HepG2 (cell line): Measurements from ENCODE around the gene OR52A1. TPM values are rescaled to one million over a fixed set of nuclear protein-coding genes. Genes with fewer than 3 reads are reported as not detected.

Source experiments
- ATAC-seq: fragments of 200-7000 bp; cut with Tn5 transposase; 3 replicates; pipeline ENCODE4 v1.9.1; 2020; ENCODE audit warnings: mild to moderate bottlenecking, moderate library complexity
- BruUV-seq: library from RNA; stranded (reverse); fragments of 400-500 nt; replicated peaks from 2 replicates; lab custom pipeline; 2021; lab: Mats Ljungman, UMichigan
- CTCF ChIA-PET: fragments of 300-600 bp; formaldehyde crosslinking; extraction: SDS; loops from one replicate; lab custom pipeline; 2021; ENCODE audit warnings: low total read pairs, inconsistent platforms, low intra/inter-chr PET ratio; lab: Yijun Ruan, JAX
- POLR2A ChIA-PET: fragments of 350-600 bp; sonication (Branson Sonifier 250); formaldehyde crosslinking; loops from one replicate; lab custom pipeline; 2020; ENCODE audit warnings: antibody characterized with exemption, inconsistent platforms; lab: Yijun Ruan, JAX
- DNase-seq: peaks from one replicate; pipeline ENCODE4 v3.0.0-alpha.2; 2015; ENCODE audit warnings: low spot score
- FAIRE-seq: peaks from 3 replicates; lab custom pipeline; 2011; peaks lifted over from hg19 to GRCh38; lab: Jason Lieb, UNC
- H2AFZ ChIP-seq: one replicate; pipeline ENCODE4 v1.6.1; 2011; ENCODE audit warnings: low read length, inconsistent platforms
- H3K27ac ChIP-seq: fragments of 300-600 bp; 3 replicates; pipeline ENCODE4 v1.8.0; 2011; ENCODE audit warnings: mixed run types, mild to moderate bottlenecking, mixed read lengths, low read length, inconsistent platforms; ENCODE audit not compliant: insufficient read depth; ENCODE audit errors: extremely low read length
- H3K27me3 ChIP-seq, 2 experiments: fragments of 200-600 bp in 1 of 2; 2 replicates in 1 of 2; 3 replicates in 1 of 2; pipeline versions ENCODE4 v1.6.0 to v1.8.0; 2011; ENCODE audit warnings: low read length in 2 of 2, mild to moderate bottlenecking in 2 of 2, moderate library complexity in 2 of 2, inconsistent platforms in 1 of 2; ENCODE audit not compliant: insufficient read depth in 2 of 2, control insufficient read depth in 1 of 2
- H3K36me3 ChIP-seq, 2 experiments: fragments of 200-600 bp in 1 of 2; replicated peaks in 1 of 2; 2 replicates in 1 of 2; 3 replicates in 1 of 2; pipeline versions ENCODE4 v1.5.1 to v1.8.0; 2011; ENCODE audit warnings: low read length in 2 of 2, inconsistent platforms in 1 of 2; ENCODE audit not compliant: insufficient read depth in 2 of 2, control insufficient read depth in 1 of 2
- H3K4me1 ChIP-seq: 2 replicates; pipeline ENCODE4 v1.5.1; 2012; ENCODE audit warnings: low read length, inconsistent platforms; ENCODE audit not compliant: insufficient read depth
- H3K4me2 ChIP-seq: 2 replicates; pipeline ENCODE4 v1.6.0; 2011; ENCODE audit warnings: low read depth, low read length, inconsistent platforms
- H3K4me3 ChIP-seq, 3 experiments: fragments of 200-600 bp in 1 of 3; sonication (generic), shearing (Covaris generic) in 1 of 3; replicated peaks in 1 of 3; 2 replicates each; pipeline ENCODE4 v1.5.1; 2011 to 2016; ENCODE audit warnings: low read length in 3 of 3, inconsistent platforms in 2 of 3, low read depth in 2 of 3, mild to moderate bottlenecking in 2 of 3, control low read depth in 1 of 3, mixed read lengths in 1 of 3; ENCODE audit not compliant: insufficient read depth in 1 of 3
- H3K79me2 ChIP-seq: one replicate; pipeline ENCODE4 v1.6.1; 2011; ENCODE audit warnings: low read length, inconsistent platforms; ENCODE audit not compliant: insufficient read depth
- H3K9ac ChIP-seq: 2 replicates; pipeline ENCODE4 v1.6.0; 2011; ENCODE audit warnings: mild to moderate bottlenecking, low read depth, low read length, inconsistent platforms; ENCODE audit not compliant: insufficient read depth
- H3K9me3 ChIP-seq: 2 replicates; pipeline ENCODE4 v1.5.1; 2012; ENCODE audit warnings: mild to moderate bottlenecking, low read length
- H4K20me1 ChIP-seq: 2 replicates; pipeline ENCODE4 v1.6.0; 2011; ENCODE audit warnings: inconsistent platforms, mild to moderate bottlenecking, low read length, moderate library complexity; ENCODE audit not compliant: insufficient read depth
- CEBPB ChIP-seq: IDR thresholded peaks from 2 replicates; pipeline ENCODE4 v1.6.1; 2011; ENCODE audit warnings: low read depth, low read length, improper control_type of control experiment, borderline replicate concordance
- CERS6 ChIP-seq: sonication (generic); formaldehyde crosslinking; IDR thresholded peaks from 2 replicates; pipeline ENCODE4 v1.5.0; 2020; ENCODE audit warnings: missing genetic modification reagents
- GTF2F1 ChIP-seq: fragments of 150-350 bp; IDR thresholded peaks from 2 replicates; pipeline ENCODE4 v1.6.1; 2014; ENCODE audit warnings: low read length
- MYC ChIP-seq: sonication (generic); formaldehyde crosslinking; IDR thresholded peaks from 2 replicates; pipeline ENCODE4 v1.9.0; 2021; ENCODE audit warnings: missing genetic modification reagents, borderline replicate concordance
- TAF15 ChIP-seq: fragments of 200-400 bp; formaldehyde crosslinking; IDR thresholded peaks from one replicate; pipeline ENCODE4 v1.6.1; 2018; ENCODE audit warnings: mild to moderate bottlenecking, low read depth, low read length; ENCODE audit not compliant: poor library complexity, severe bottlenecking
- THAP9 ChIP-seq: sonication (generic); formaldehyde crosslinking; IDR thresholded peaks from 2 replicates; pipeline ENCODE4; 2020; ENCODE audit warnings: missing genetic modification reagents, mild to moderate bottlenecking, borderline replicate concordance
- ZFYVE20 ChIP-seq: sonication (generic); formaldehyde crosslinking; IDR thresholded peaks from 2 replicates; pipeline ENCODE4 v1.8.0; 2023; ENCODE audit warnings: low read depth, mild to moderate bottlenecking, moderate library complexity, missing genetic modification reagents, borderline replicate concordance
- ZNF275 ChIP-seq: sonication (generic); formaldehyde crosslinking; IDR thresholded peaks from 2 replicates; pipeline ENCODE4 v1.8.0; 2022; ENCODE audit warnings: missing genetic modification reagents, mild to moderate bottlenecking, inconsistent platforms, borderline replicate concordance
- ZNF3 ChIP-seq: IDR thresholded peaks from 2 replicates; pipeline ENCODE4 v1.7.0; 2017; ENCODE audit warnings: inconsistent platforms
- ZNF335 ChIP-seq: sonication (generic); formaldehyde crosslinking; IDR thresholded peaks from 2 replicates; pipeline ENCODE4 v1.4.0; 2020; ENCODE audit warnings: missing genetic modification reagents
- ZNF407 ChIP-seq: sonication (generic); formaldehyde crosslinking; IDR thresholded peaks from one replicate; pipeline ENCODE4 v1.5.1; 2020; ENCODE audit warnings: mild to moderate bottlenecking, missing genetic modification reagents; ENCODE audit errors: not compliant biosample characterization
- WGBS: methylation state at CpG from one replicate; pipeline ENCODE4 v1.1.6; 2017; ENCODE audit warnings: low lambda C conversion rate; 5-methylcytosine and 5-hydroxymethylcytosine counted together
- in situ Hi-C: cut with HindIII; loops from 2 replicates; pipeline ENCODE4 v1.10.0; 2017; ENCODE audit warnings: low pct_unique_long_range_greater_than_20kb; ENCODE audit not compliant: extremely low pct_ligation_motif_present
- intact Hi-C: fragments of 100-400 bp; cut with micrococcal nuclease; formaldehyde crosslinking; loops from one replicate; pipeline ENCODE4 v1.10.0; 2022; ENCODE audit not compliant: unreplicated experiment
- polyA plus RNA-seq, 8 experiments: library from polyadenylated mRNA; depleted of rRNA in 3 of 8; stranded (reverse) in 7 of 8; unstranded in 1 of 8; fragments of >200 nt; fragmentation: Illumina TruSeq in 4 of 8; extraction: Trizol in 4 of 8; gene quantifications; 2 replicates each; pipeline versions ENCODE4 v1.2.1 to v1.2.3, GENCODE V29; 2011 to 2016; ENCODE audit warnings: low read depth in 4 of 8, missing spikeins in 1 of 8, mixed read lengths in 1 of 8; ENCODE audit not compliant: insufficient read depth in 1 of 8
- total RNA-seq, 5 experiments: library from RNA; depleted of rRNA; stranded (reverse); fragments of >200 nt; fragmentation: Illumina TruSeq; extraction: Trizol; gene quantifications; 2 replicates each; pipeline ENCODE4 v1.2.3, GENCODE V29; 2016; ENCODE audit warnings: low read depth in 1 of 5

The OR52A1 gene
- total and polyA plus RNA-seq, 2 of the 13 experiments (the other 11 are each of a cell fraction or from before 2014, with no cell fraction given), result not detected

GRCh38 chr11:5137014-5137413, 17.5 kb downstream of the OR52A1 start:
- Histone ChIP-seq H3K27me3 (peaks cover 0 to 3% of the 10 kb centered on the region in 2 experiments; a peak in 1 of 5 replicates), H3K4me3 (no peak overlapping the region), H4K20me1 (no peaks in the 10 kb centered on the region), H3K9me3 (no peaks in the 10 kb centered on the region), H2AFZ (no peak overlapping the region), H3K79me2 (no peaks in the 10 kb centered on the region), H3K4me2 (no peak overlapping the region), H3K9ac (no peak overlapping the region), H3K27ac (no peak overlapping the region), H3K4me1 (no peaks in the 10 kb centered on the region), H3K36me3 (no peaks in the 10 kb centered on the region)
- ATAC-seq (no peak), FAIRE-seq (no peak), DNase-seq (no peak)
- intact Hi-C loops (no loop called here), in situ Hi-C loops (no loop called here)
- ChIA-PET POLR2A (no interaction called here), CTCF (no interaction called here)
- BruUV-seq, result no TSS peak
- WGBS, result 0% methylated on average over 1 of the region's 1 CpG
- no peak for TF ChIP-seq GTF2F1
- TF ChIP-seq ZNF335 (CRISPR knock-in tag), result no peak
- TF ChIP-seq CEBPB, result no peak
- TF ChIP-seq THAP9 (CRISPR knock-in tag), result no peak
- TF ChIP-seq CERS6 (CRISPR knock-in tag), result no peak
- no peak for TF ChIP-seq ZNF3
- no peak for TF ChIP-seq MYC (CRISPR knock-in tag)
- TF ChIP-seq ZNF407 (CRISPR knock-in tag), result no peak
- TF ChIP-seq ZNF275 (CRISPR knock-in tag), result no peak
- no peak for TF ChIP-seq ZFYVE20
- TF ChIP-seq TAF15, result no peak
